ENCODE measurements around the gene SPTSSB.

The SPTSSB gene

GRCh38 chr3:161336661-161337060 is 34.7 kb downstream of the SPTSSB start:
- no peak for DNase-seq

GRCh38 chr3:161333696-161334095 is 37.6 kb downstream of the SPTSSB start:
- DNase-seq = no peak

GRCh38 chr3:161332792-161333191 is 38.5 kb downstream of the SPTSSB start:
- DNase-seq = no peak

- no peak for DNase-seq
These were observed 46.3 kb downstream of the SPTSSB start for GRCh38 chr3:161325059-161325458.

- DNase-seq = no peak
These were observed 47.2 kb downstream of the SPTSSB start for GRCh38 chr3:161323926-161324621.

GRCh38 chr3:161322781-161323568 is 48.3 kb downstream of the SPTSSB start:
- DNase-seq = no peak

GRCh38 chr3:161320837-161321236 is 50.5 kb downstream of the SPTSSB start:
- DNase-seq = no peak

- no peak for DNase-seq
These were observed 51.5 kb downstream of the SPTSSB start for GRCh38 chr3:161319867-161320266.

GRCh38 chr3:161317077-161317476 is 54.2 kb downstream of the SPTSSB start:
- no peak for DNase-seq

GRCh38 chr3:161316006-161316689 is 55.2 kb downstream of the SPTSSB start:
- no peak for DNase-seq

GRCh38 chr3:161314836-161315395 is 56.4 kb downstream of the SPTSSB start:
- no peak for DNase-seq

- DNase-seq = no peak
These were observed 60.5 kb downstream of the SPTSSB start for GRCh38 chr3:161310649-161311423.

- DNase-seq = no peak
These were observed 66.0 kb downstream of the SPTSSB start for GRCh38 chr3:161305095-161305991.

- DNase-seq = no peak
These were observed 74.5 kb downstream of the SPTSSB start for GRCh38 chr3:161296814-161297213.

- DNase-seq = no peak
These were observed 76.0 kb downstream of the SPTSSB start for GRCh38 chr3:161295325-161295724.
